ENCODE results near the gene PRR19.

Gene PRR19

GRCh38 chr19:42284591-42285341 is 17.2 kb upstream of the PRR19 start:
- Mint-ChIP-seq H3K4me1 (peaks cover 17% of the 10 kb centered on the region), H3K9me3 (no peaks in the 10 kb centered on the region), H3K27ac (peak overlapping the region; percentile 89 to 98 (median 97)), H3K36me3 (ENCODE audit: low read depth) (no peaks in the 10 kb centered on the region), H3K4me3 (peak overlapping the region; percentile 94 to 99 (median 99)), H3K27me3 (ENCODE audit: low read depth) (peaks cover 4% of the 10 kb centered on the region)
- no peak for TF ChIP-seq CTCF (IDR thresholded peaks at IDR 0.05; ENCODE audit: unreplicated experiment in 3 of 3)

GRCh38 chr19:42285541-42285941 is 16.4 kb upstream of the PRR19 start:
- peak overlapping the region; percentile 89 to 98 (median 97) for H3K27ac Mint-ChIP-seq
- peak overlapping the region; percentile 94 to 99 (median 99) for H3K4me3 Mint-ChIP-seq
- peaks cover 4% of the 10 kb centered on the region for H3K27me3 Mint-ChIP-seq (ENCODE audit: low read depth)
- no peaks in the 10 kb centered on the region for H3K9me3 Mint-ChIP-seq
- H3K4me1 Mint-ChIP-seq: peaks cover 17% of the 10 kb centered on the region
- TF ChIP-seq CTCF (IDR thresholded peaks at IDR 0.05; ENCODE audit: unreplicated experiment in 3 of 3): no peak
- no peaks in the 10 kb centered on the region for H3K36me3 Mint-ChIP-seq (ENCODE audit: low read depth)

GRCh38 chr19:42285988-42286348 is 16.0 kb upstream of the PRR19 start:
- no peak for TF ChIP-seq CTCF (IDR thresholded peaks at IDR 0.05; ENCODE audit: unreplicated experiment in 3 of 3)
- H3K4me3 Mint-ChIP-seq: peak overlapping the region; percentile 94 to 99 (median 99)
- H3K4me1 Mint-ChIP-seq: peaks cover 17% of the 10 kb centered on the region
- H3K27ac Mint-ChIP-seq: peak overlapping the region; percentile 89 to 98 (median 97)
- no peaks in the 10 kb centered on the region for H3K36me3 Mint-ChIP-seq (ENCODE audit: low read depth)
- no peaks in the 10 kb centered on the region for H3K9me3 Mint-ChIP-seq
- peaks cover 4% of the 10 kb centered on the region for H3K27me3 Mint-ChIP-seq (ENCODE audit: low read depth)

- TF ChIP-seq CTCF (IDR thresholded peaks at IDR 0.05; ENCODE audit: unreplicated experiment in 3 of 3): no peak
- Mint-ChIP-seq H3K27ac (peak overlapping the region; percentile 89 to 98 (median 97)), H3K9me3 (no peaks in the 10 kb centered on the region), H3K4me3 (peak overlapping the region; percentile 94 to 99 (median 99)), H3K27me3 (ENCODE audit: low read depth) (peaks cover 4% of the 10 kb centered on the region), H3K4me1 (peaks cover 20% of the 10 kb centered on the region), H3K36me3 (ENCODE audit: low read depth) (peaks cover 4% of the 10 kb centered on the region)
These were observed 15.4 kb upstream of the PRR19 start for GRCh38 chr19:42286349-42287016.

- peaks cover 25% of the 10 kb centered on the region for H3K4me1 Mint-ChIP-seq
- H3K36me3 Mint-ChIP-seq (ENCODE audit: low read depth): peaks cover 9% of the 10 kb centered on the region
- H3K27me3 Mint-ChIP-seq (ENCODE audit: low read depth): peaks cover 4% of the 10 kb centered on the region
These were observed 14.7 kb upstream of the PRR19 start for GRCh38 chr19:42287017-42287826.

More at GRCh38 chr19:42287017-42287826, 14.7 kb upstream of the PRR19 start:
- Mint-ChIP-seq H3K9me3 (no peaks in the 10 kb centered on the region), H3K4me3 (peak overlapping the region; percentile 61 to 99 (median 69)), H3K27ac (peak overlapping the region in 1 of 3 experiments; percentile 98)
- no peak for TF ChIP-seq CTCF (IDR thresholded peaks at IDR 0.05; ENCODE audit: unreplicated experiment in 3 of 3)
